ENCODE data around the gene DENND5A. TPM values are rescaled to one million over a fixed set of nuclear protein-coding genes. Genes with fewer than 3 reads are reported as not detected.

Gene DENND5A
- 59.5 TPM for total RNA-seq (ENCODE audit: unreplicated experiment)
- long read RNA-seq, partial matches to known transcripts, result 1 of 5 reads
- long read RNA-seq, other reads (novel, unspliced or antisense), result 3 of 5 reads

DNA sequence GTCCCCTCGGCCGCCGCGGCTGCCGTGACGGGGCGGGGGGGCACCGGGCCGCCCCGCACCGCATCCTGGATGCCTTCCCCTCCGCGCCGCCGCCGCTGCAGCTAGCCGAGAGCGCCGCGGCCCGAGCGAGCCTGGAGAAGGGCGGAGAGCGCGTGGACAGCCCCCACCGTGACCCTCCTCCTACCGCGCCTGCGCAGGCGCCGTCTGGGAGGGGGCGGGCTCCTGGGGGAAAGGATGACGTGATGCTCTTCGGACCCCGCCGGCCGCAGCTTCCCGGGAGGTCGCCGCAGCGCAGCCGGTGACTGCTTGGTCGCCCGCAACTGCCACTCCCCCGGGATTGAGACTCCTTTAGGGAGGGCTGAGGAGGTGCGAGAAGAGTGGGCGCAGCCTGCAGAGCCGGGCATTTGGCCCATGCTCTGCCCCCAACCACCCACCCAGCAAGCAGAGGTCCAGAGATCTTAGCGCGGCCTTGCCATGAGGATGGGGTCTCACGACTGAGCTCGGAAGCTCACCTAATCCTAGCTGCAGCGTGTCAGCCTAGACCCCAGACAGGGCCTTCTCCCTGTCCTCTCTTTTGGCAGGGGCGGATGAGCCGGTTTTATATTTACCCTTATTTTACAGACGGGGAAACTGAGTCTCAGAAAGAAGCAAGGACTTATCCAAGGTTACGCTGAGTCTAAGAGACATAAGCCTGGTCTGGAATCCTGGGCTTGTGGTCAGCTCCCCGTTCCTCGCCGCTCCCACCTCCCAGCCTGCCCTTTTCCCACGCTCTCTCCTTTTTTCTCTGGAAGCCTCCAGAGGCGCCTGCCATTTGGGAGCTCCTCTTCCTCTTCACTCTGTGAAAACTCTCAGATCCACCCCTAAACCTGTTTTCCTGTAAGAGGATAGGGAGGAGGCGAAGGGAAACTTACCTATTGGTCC is at the start of gene DENND5A:
DENND5A (minus strand) TSS at position 140 of the 921 bp plus-strand sequence. CDS start 281 bp downstream, outside the sequence.
- H3K4me1 Mint-ChIP-seq (ENCODE audit: unreplicated experiment), result peaks cover 24% of the 10 kb centered on the region
- DNase-seq (ENCODE audit: low spot score), result peak; percentile 86
- peak within 1 kb of the TSS; percentile 97 for H3K4me3 Mint-ChIP-seq (ENCODE audit: unreplicated experiment)
- TF ChIP-seq, protein P1, sequence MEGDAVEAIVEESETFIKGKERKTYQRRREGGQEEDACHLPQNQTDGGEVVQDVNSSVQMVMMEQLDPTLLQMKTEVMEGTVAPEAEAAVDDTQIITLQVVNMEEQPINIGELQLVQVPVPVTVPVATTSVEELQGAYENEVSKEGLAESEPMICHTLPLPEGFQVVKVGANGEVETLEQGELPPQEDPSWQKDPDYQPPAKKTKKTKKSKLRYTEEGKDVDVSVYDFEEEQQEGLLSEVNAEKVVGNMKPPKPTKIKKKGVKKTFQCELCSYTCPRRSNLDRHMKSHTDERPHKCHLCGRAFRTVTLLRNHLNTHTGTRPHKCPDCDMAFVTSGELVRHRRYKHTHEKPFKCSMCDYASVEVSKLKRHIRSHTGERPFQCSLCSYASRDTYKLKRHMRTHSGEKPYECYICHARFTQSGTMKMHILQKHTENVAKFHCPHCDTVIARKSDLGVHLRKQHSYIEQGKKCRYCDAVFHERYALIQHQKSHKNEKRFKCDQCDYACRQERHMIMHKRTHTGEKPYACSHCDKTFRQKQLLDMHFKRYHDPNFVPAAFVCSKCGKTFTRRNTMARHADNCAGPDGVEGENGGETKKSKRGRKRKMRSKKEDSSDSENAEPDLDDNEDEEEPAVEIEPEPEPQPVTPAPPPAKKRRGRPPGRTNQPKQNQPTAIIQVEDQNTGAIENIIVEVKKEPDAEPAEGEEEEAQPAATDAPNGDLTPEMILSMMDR (IDR thresholded peaks at IDR 0.05; ENCODE audit: unreplicated experiment), result no peak
- no peaks in the 10 kb centered on the region for H3K9me3 Mint-ChIP-seq (ENCODE audit: unreplicated experiment)
- peak within 1 kb of the TSS; percentile 76 for H3K27ac Mint-ChIP-seq (ENCODE audit: unreplicated experiment)
- peaks cover 13% of the 10 kb centered on the region for H3K27me3 Mint-ChIP-seq (ENCODE audit: unreplicated experiment)
- no peaks in the 10 kb centered on the region for H3K36me3 Mint-ChIP-seq (ENCODE audit: low read depth, unreplicated experiment)

DNA sequence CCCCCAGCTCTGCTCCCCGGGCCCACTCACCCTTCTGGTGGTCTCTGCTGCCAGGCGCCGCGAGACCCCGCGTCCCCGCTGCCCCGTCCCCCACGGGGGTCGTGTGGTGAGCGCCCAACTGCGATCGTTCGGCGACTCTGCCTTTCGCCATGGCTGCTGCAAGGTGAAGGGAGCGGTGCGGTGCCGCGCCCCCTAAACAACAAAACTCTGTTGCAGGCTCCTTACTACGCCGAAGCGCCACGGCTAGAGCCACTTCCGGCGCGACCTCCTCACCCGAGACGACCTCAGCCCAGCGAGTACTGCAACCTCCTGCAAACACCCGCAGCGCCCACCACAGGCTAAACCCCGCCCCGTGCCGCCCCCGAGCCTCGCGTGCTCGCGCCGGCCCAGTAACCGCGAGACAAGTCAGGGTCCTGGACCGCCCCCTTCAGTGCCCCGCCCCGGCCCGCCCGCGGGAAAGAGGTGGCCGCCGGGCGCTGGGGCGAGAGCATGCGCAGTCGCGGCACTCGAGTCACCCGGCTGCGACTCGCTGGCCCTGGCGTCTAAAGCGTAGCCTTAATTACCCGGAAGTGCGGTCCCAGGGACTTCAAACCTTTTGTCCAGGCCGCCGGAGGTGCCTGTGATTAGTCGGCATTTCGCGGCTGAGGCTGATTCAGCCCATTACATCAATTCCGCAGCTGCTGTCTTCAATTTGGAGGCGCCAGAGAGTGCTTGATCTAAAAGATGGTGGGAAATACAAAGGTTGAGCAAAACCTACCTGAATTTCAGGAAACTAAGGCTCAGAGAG is 49.3 kb upstream of the DENND5A start, which contains the start of gene TMEM41B:
TMEM41B (minus strand) TSS at position 303 of the 787 bp plus-strand sequence; CDS start at position 151, 152 bp downstream.
- Mint-ChIP-seq H3K36me3 (ENCODE audit: low read depth, unreplicated experiment) (peaks cover 6% of the 10 kb centered on the region), H3K27ac (ENCODE audit: unreplicated experiment) (peak within 1 kb of the TSS; percentile 98), H3K4me3 (ENCODE audit: unreplicated experiment) (peak within 1 kb of the TSS; percentile 98), H3K27me3 (ENCODE audit: unreplicated experiment) (peaks cover 1% of the 10 kb centered on the region), H3K9me3 (ENCODE audit: unreplicated experiment) (no peaks in the 10 kb centered on the region), H3K4me1 (ENCODE audit: unreplicated experiment) (peaks cover 30% of the 10 kb centered on the region)
- TF ChIP-seq, protein P1 (IDR thresholded peaks at IDR 0.05; ENCODE audit: unreplicated experiment), result peak; percentile 16
- peak; percentile 100 for DNase-seq (ENCODE audit: low spot score)

DNA sequence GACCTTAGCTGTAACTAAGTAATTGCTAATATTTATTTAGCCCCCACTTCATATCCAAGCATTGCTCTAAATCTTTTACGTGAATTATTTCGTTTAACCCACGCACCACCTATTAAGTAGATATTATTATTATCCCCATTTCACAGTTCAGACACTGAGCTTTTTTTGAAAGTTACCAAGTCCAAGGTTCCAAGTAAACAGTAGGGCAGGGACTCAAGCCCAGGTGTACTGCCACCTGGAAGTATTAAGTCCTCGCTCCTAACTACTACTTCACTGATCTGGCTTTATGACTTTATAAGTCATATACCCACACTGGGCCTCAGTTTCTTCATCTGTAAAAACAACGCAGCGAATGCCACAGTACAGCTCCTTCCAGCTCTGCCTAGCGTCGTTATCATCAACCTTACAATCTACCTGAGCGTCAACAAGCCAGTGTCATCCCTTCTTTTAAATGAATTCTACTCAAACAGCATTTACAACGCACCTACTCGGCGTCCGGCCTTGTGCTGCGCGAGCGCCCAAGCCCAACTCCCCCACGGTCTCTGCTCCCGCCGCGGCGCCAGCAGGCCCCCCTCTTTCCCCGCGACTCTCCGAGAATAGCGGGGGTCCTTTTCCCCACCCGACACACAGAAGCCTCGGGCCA is 48.6 kb upstream of the DENND5A start:
- Mint-ChIP-seq H3K27me3 (ENCODE audit: unreplicated experiment) (peaks cover 1% of the 10 kb centered on the region), H3K36me3 (ENCODE audit: low read depth, unreplicated experiment) (peaks cover 6% of the 10 kb centered on the region)

DNA sequence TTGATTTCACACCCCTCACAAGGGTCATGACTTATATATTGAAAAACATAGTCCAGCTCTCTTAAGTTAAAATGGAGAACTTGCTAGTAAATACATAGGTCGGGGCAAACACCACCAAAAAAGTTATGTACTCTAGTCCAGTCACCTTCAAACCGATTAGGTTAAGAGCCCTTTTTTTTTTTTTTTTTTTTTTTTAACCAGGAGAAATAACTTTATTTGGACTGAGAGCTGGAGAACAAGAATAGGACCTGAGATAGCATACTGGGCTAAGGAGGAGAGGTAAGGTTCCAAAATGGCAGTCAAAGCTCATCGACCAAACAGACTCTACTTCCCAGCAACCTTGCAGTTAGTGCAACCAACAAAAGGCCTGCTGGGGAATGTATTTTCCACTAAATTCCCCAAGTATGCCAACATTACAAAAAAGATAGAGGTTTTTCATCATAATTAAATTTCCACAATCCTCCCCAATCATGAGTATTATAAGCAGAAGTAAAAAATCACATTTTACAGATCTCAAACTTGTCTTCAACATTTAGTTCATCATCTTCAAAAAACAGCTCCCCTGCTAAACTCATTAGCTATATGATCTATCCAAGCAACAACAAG is 45.4 kb upstream of the DENND5A start:
- H3K27ac Mint-ChIP-seq (ENCODE audit: unreplicated experiment), result no peak overlapping the region
- no peak overlapping the region for H3K4me3 Mint-ChIP-seq (ENCODE audit: unreplicated experiment)
- no peak for DNase-seq (ENCODE audit: low spot score)
- H3K36me3 Mint-ChIP-seq (ENCODE audit: low read depth, unreplicated experiment), result peaks cover 6% of the 10 kb centered on the region
- H3K4me1 Mint-ChIP-seq (ENCODE audit: unreplicated experiment), result peaks cover 23% of the 10 kb centered on the region
- peaks cover 1% of the 10 kb centered on the region for H3K27me3 Mint-ChIP-seq (ENCODE audit: unreplicated experiment)
- H3K9me3 Mint-ChIP-seq (ENCODE audit: unreplicated experiment), result no peaks in the 10 kb centered on the region
- TF ChIP-seq, protein P1 (IDR thresholded peaks at IDR 0.05; ENCODE audit: unreplicated experiment), result no peak

More for the DNA sequence above, 48.6 kb upstream of the DENND5A start:
- Mint-ChIP-seq H3K9me3 (ENCODE audit: unreplicated experiment) (no peaks in the 10 kb centered on the region), H3K27ac (ENCODE audit: unreplicated experiment) (peak overlapping the region; percentile 89), H3K4me1 (ENCODE audit: unreplicated experiment) (peaks cover 24% of the 10 kb centered on the region), H3K4me3 (ENCODE audit: unreplicated experiment) (peak overlapping the region; percentile 98)
- DNase-seq (ENCODE audit: low spot score), result peak; percentile 39
- TF ChIP-seq, protein P1 (IDR thresholded peaks at IDR 0.05; ENCODE audit: unreplicated experiment), result no peak

Measured in endothelial cell (in vitro differentiated cells).